ENCODE data around the gene FXYD1.
A peak's percentile ranks its signal among the peaks of the same experiment; 100 is the strongest.

FXYD1 gene

GRCh38 chr19:35108730-35109129 is 29.9 kb upstream of the FXYD1 start:
- no peak for DNase-seq

- no peak for DNase-seq
Observed at GRCh38 chr19:35109395-35110112, 29.1 kb upstream of the FXYD1 start.

GRCh38 chr19:35110974-35111373 is 27.6 kb upstream of the FXYD1 start:
- DNase-seq: no peak

- DNase-seq: no peak
Observed at GRCh38 chr19:35112995-35113688, 25.5 kb upstream of the FXYD1 start.

GRCh38 chr19:35114353-35115176 is 24.1 kb upstream of the FXYD1 start:
- peak; percentile 73 for DNase-seq

- DNase-seq: no peak
Observed at GRCh38 chr19:35115177-35115951, 23.3 kb upstream of the FXYD1 start, which contains the start of gene FXYD3. TSS of gene FXYD3 (plus strand) at chr19:35115823. CDS start at chr19:35119377, 3,554 bp downstream.

- no peak for DNase-seq
Observed at GRCh38 chr19:35116072-35116801, 22.4 kb upstream of the FXYD1 start.

GRCh38 chr19:35117116-35117515 is 21.5 kb upstream of the FXYD1 start:
- DNase-seq: no peak

- DNase-seq: no peak
Observed at GRCh38 chr19:35117799-35118198, 20.8 kb upstream of the FXYD1 start.

GRCh38 chr19:35118268-35119020 is 20.2 kb upstream of the FXYD1 start:
- no peak for DNase-seq

GRCh38 chr19:35119091-35119490 is 19.5 kb upstream of the FXYD1 start:
- no peak for DNase-seq

GRCh38 chr19:35119578-35120155 is 19.0 kb upstream of the FXYD1 start:
- no peak for DNase-seq

- no peak for DNase-seq
Observed at GRCh38 chr19:35120492-35120891, 18.1 kb upstream of the FXYD1 start.

- no peak for DNase-seq
Observed at GRCh38 chr19:35120898-35121297, 17.7 kb upstream of the FXYD1 start.

GRCh38 chr19:35122687-35123551 is 15.7 kb upstream of the FXYD1 start:
- DNase-seq: no peak

- no peak for DNase-seq
Observed at GRCh38 chr19:35123573-35123972, 15.1 kb upstream of the FXYD1 start.

GRCh38 chr19:35124098-35125060 is 14.2 kb upstream of the FXYD1 start:
- peak; percentile 89 for DNase-seq

- no peak for DNase-seq
Observed at GRCh38 chr19:35125270-35125717, 13.3 kb upstream of the FXYD1 start.

All from activated naive CD4-positive, alpha-beta T cell treated with anti-CD3 and anti-CD28 coated beads, Interleukin-2, amount 50 U/mL, for 16 hours (primary cell).